Measurements from ENCODE around the gene YWHAH.
A peak's percentile ranks its signal among the peaks of the same experiment; 100 is the strongest.

YWHAH gene

GRCh38 chr22:31943978-31944699 is at the start of gene YWHAH:
TSS of gene YWHAH (plus strand) at chr22:31944535. CDS start at chr22:31944734, 199 bp downstream.
- Mint-ChIP-seq H3K27ac (peak within 1 kb of the TSS; percentile 96 to 98), H3K4me1 (peaks cover 37% of the 10 kb centered on the region), H3K27me3 (no peaks in the 10 kb centered on the region), H3K9me3 (no peaks in the 10 kb centered on the region), H3K4me3 (peak within 1 kb of the TSS; percentile 92 to 93)
- DNase-seq (peak; percentile 90 to 92), ATAC-seq (peak; percentile 79)

GRCh38 chr22:31895411-31896123 is 48.8 kb upstream of the YWHAH start:
- Mint-ChIP-seq H3K27me3 (no peaks in the 10 kb centered on the region), H3K27ac (peak overlapping the region in 1 of 2 donors; percentile 2), H3K4me3 (no peak overlapping the region), H3K9me3 (no peaks in the 10 kb centered on the region), H3K4me1 (no peaks in the 10 kb centered on the region)
- ATAC-seq (no peak), DNase-seq (no peak)

DNA sequence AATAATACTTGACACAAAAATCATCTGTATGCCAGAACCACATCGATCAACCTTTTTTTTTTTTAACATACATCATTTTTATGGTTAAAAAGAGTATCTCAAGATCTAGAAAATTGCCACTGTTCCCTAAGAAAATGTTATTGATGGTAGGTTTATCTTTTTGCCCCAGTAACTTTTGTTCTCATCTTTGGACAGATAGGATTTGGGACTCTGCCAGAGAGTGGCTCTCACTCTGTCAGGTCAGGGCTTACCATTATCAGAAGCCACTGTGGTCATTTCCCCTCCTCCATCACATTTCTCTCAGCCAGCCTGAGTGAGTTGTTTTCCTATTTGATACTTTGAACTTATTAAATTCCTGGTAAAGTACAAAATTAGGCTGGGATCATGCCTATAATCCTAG is 47.9 kb upstream of the YWHAH start:
- H3K9me3 Mint-ChIP-seq, result no peaks in the 10 kb centered on the region
- H3K27me3 Mint-ChIP-seq, result no peaks in the 10 kb centered on the region
- no peak overlapping the region for H3K4me3 Mint-ChIP-seq
- no peaks in the 10 kb centered on the region for H3K4me1 Mint-ChIP-seq
- H3K27ac Mint-ChIP-seq, result no peak overlapping the region
- no peak for ATAC-seq
- DNase-seq, result no peak

- peak overlapping the region; percentile 12 to 76 for H3K27ac Mint-ChIP-seq
- no peaks in the 10 kb centered on the region for H3K9me3 Mint-ChIP-seq
- DNase-seq (no peak), ATAC-seq (no peak)
- no peak overlapping the region for H3K4me3 Mint-ChIP-seq
- H3K27me3 Mint-ChIP-seq, result no peaks in the 10 kb centered on the region
- H3K4me1 Mint-ChIP-seq, result no peaks in the 10 kb centered on the region
These were observed 46.2 kb upstream of the YWHAH start for GRCh38 chr22:31897842-31898805.

DNA sequence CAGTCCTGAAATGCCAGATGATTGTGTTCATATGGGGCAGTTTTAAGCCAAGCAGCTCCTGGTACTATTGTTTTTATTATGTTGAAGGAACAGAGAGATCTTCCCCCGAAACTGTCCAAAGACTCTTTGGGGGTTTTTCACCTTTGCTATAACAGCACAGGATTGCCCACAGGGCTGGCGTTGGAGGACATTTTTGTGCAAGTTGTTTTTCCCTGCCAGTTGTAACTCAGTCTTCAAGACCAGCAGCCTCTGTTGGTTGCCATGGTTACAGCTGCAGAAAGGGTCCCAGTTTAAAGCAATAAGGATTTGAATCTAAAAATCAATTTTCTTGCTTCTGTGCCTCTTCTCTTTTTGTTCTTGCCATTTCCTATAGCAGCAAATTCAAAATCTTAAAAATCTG is 45.4 kb upstream of the YWHAH start:
- H3K27ac Mint-ChIP-seq, result peak overlapping the region in 1 of 2 donors; percentile 63
- no peak overlapping the region for H3K4me3 Mint-ChIP-seq
- H3K9me3 Mint-ChIP-seq, result no peaks in the 10 kb centered on the region
- H3K4me1 Mint-ChIP-seq, result no peaks in the 10 kb centered on the region
- DNase-seq, result no peak
- no peak for ATAC-seq
- H3K27me3 Mint-ChIP-seq, result no peaks in the 10 kb centered on the region

DNA sequence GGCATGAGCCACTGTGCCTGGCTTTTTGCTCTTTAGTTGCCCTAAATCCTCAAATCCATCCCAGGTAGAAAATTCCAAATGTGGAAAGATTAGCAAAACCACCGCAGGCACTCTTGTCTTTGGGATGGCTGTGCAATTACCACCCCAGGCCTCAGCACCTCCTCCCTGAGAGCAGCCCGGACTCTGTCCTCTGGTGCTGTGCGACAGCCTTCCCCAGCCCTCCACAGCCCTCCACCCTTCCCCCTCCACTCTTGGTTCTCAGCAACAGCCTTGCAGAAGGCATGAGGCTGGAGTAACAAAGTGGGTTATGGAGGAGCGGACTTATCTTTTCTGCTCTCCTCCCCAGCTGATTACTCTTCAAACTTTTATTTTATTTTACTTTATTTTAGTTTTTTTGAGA is 44.7 kb upstream of the YWHAH start:
- Mint-ChIP-seq H3K27me3 (no peaks in the 10 kb centered on the region), H3K27ac (no peak overlapping the region), H3K4me3 (no peak overlapping the region), H3K4me1 (no peaks in the 10 kb centered on the region), H3K9me3 (no peaks in the 10 kb centered on the region)
- no peak for DNase-seq
- ATAC-seq, result no peak

DNA sequence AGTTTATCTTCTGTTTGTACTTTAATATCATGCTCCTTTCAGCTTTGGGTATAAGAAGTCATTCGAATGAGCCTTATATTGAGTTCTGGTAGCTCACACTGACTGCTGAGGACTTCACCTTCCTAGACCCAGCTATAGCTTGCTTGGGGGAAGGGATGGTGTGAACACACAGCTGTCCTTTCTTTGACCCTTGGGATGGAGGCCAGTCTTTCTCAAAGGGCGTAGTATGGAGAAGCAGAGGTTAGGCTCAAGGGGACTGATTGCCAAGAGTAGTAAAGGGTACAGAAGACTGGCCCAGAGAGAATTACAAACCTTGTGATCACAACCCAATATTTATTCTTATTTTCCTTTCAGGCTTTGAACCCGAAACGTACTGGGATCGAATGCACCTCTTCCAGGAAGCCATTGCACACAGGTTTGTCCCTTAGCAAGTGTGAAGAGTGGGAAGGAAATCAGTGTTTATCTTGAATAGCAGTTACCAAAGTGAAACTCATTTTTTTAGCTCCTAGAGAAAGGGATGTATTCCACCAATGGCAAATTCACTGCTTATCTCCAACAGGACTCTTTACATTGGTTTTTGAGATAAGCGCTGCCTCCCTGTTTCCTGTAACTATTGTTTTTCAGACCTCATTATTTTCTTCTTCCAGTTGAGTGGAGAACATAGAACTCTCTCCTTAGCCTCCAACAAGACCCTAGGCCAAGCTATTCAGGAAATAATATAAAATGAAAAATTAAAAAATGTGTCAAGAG is 42.8 kb upstream of the YWHAH start:
- Mint-ChIP-seq H3K4me1 (no peaks in the 10 kb centered on the region), H3K9me3 (no peaks in the 10 kb centered on the region), H3K27me3 (no peaks in the 10 kb centered on the region), H3K27ac (peak overlapping the region in 1 of 2 donors; percentile 10), H3K4me3 (no peak overlapping the region)
- no peak for DNase-seq
- no peak for ATAC-seq

DNA sequence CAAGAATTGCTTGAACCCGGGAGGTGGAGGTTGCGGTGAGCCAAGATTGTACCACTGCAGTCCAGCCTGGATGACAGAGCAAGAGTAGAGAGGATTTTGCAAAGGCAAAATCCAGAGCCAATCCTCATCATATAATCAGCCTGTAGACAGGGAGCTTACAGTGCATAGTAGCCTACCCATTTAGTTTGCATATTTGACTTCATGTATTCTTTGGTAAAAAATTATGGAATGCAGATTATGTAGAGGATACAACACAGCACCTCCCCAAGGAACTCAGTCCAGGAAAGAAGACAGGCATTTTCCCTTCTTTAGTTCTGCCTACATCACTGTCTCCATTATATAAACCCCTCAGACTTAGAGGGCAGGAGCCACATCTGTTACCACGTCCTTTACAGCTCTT is 39.7 kb upstream of the YWHAH start:
- no peaks in the 10 kb centered on the region for H3K9me3 Mint-ChIP-seq
- no peak overlapping the region for H3K4me3 Mint-ChIP-seq
- H3K27me3 Mint-ChIP-seq, result no peaks in the 10 kb centered on the region
- ATAC-seq (no peak), DNase-seq (no peak)
- peak overlapping the region in 1 of 2 donors; percentile 19 for H3K27ac Mint-ChIP-seq
- no peaks in the 10 kb centered on the region for H3K4me1 Mint-ChIP-seq

GRCh38 chr22:31905356-31905755 is 39.0 kb upstream of the YWHAH start:
- Mint-ChIP-seq H3K4me1 (no peaks in the 10 kb centered on the region), H3K27me3 (no peaks in the 10 kb centered on the region), H3K9me3 (no peaks in the 10 kb centered on the region), H3K27ac (peak overlapping the region in 1 of 2 donors; percentile 5), H3K4me3 (no peak overlapping the region)
- ATAC-seq, result no peak
- no peak for DNase-seq

DNA sequence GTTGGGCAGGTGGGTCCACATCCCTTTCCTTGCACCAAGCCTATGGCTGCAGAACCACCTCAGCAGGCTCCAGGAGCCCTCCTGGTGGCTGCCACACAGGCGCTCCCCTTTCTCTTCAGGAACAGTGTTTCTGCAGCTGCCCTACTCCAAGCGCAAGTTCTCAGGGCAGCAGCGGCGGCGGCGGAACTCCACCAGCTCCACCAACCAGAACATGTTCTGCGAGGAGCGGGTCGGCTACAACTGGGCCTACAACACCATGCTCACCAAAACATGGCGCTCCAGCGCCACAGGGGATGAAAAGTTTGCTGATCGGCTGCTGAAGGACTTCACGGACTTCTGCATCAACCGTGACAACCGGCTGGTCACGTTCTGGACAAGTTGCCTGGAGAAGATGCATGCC is 38.2 kb upstream of the YWHAH start:
- Mint-ChIP-seq H3K9me3 (no peaks in the 10 kb centered on the region), H3K27me3 (no peaks in the 10 kb centered on the region), H3K4me1 (no peaks in the 10 kb centered on the region), H3K27ac (no peak overlapping the region), H3K4me3 (no peak overlapping the region)
- ATAC-seq (no peak), DNase-seq (no peak)

DNA sequence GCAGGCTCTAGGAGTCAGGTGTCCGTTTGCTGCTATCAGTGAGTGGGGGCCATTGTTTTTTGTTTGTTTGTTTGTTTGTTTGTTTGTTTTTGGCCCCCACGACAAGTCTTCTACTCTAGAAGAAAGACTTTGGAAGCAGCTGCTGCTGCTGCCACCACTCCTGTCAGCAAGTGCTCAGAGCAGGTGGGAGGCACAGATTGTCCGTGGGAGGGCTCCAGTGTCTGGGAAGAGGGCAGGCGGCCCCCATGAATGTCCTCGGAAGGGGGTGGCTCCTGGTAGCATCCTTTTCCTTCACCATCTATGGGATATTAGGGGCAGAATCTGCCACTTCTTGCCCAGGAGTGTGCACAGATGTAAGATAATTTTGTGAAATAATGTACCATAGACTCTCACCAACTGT is 37.8 kb upstream of the YWHAH start:
- Mint-ChIP-seq H3K27me3 (no peaks in the 10 kb centered on the region), H3K4me1 (no peaks in the 10 kb centered on the region), H3K27ac (no peak overlapping the region), H3K9me3 (no peaks in the 10 kb centered on the region), H3K4me3 (no peak overlapping the region)
- DNase-seq, result no peak
- ATAC-seq, result no peak

GRCh38 chr22:31909977-31910376 is 34.4 kb upstream of the YWHAH start:
- Mint-ChIP-seq H3K4me1 (no peaks in the 10 kb centered on the region), H3K9me3 (no peaks in the 10 kb centered on the region), H3K27me3 (no peaks in the 10 kb centered on the region), H3K4me3 (no peak overlapping the region), H3K27ac (no peak overlapping the region)
- no peak for ATAC-seq
- DNase-seq, result no peak

DNA sequence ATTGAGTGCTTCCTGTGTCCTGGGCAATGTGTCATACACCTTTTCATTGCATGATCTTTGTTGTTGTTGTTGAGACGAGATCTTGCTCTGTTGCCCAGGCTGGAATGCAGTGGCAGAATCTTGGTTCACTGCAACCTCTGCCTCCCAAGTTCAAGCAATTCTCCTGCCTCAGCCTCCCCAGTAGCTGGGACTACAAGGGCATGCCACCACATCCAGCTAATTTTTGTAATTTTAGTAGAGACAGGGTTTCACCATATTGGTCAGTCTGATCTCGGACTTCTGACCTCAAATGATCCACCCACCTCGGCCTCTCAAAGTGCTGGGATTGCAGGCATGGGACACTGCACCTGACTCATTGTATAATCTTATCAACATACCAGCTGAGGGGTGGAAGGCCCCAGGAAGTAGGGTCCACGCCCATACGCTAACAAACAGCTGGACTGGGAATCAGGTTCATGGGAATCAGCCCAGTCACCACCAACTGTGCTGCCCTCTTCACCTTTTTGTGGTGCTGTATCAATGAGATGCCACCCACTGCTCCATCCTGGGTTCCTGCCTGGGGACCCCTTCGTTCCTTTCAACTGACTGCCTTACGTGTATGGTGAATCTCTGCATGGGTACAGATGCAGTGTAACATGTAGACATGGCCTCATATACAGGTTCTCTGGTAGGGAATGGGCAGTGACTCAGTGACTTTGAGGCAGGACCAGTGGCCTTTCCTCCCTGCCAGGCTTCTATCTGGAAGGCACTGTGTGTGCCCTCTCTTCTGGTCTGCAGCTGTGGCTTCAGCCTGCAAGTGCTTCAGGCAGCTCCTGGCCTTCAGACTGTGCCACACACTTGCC is 32.5 kb upstream of the YWHAH start:
- peak overlapping the region; percentile 42 to 74 for H3K27ac Mint-ChIP-seq
- H3K4me3 Mint-ChIP-seq, result no peak overlapping the region

DNA sequence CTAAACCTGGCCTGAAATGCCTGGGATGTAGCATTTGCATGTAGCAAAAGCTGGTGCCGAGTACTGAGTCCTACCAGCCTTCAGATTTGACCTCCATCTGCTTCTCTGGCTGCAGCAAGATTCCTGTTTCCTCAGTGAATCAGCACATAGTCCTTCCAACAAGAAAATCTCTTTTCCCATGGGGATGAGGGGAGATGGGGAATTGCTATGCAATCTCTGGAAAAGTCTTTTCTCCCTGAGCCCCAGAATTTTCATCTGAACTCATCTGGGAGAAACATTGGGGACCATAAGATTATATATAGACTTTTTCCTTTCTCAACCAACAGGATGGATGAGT is 32.0 kb upstream of the YWHAH start:
- H3K4me3 Mint-ChIP-seq, result no peak overlapping the region
- H3K27ac Mint-ChIP-seq, result peak overlapping the region in 1 of 2 donors; percentile 27
- no peaks in the 10 kb centered on the region for H3K9me3 Mint-ChIP-seq
- ATAC-seq (no peak), DNase-seq (no peak)
- peaks cover 7% of the 10 kb centered on the region for H3K4me1 Mint-ChIP-seq
- H3K27me3 Mint-ChIP-seq, result no peaks in the 10 kb centered on the region

More for the DNA sequence above, 32.5 kb upstream of the YWHAH start:
- Mint-ChIP-seq H3K9me3 (no peaks in the 10 kb centered on the region), H3K27me3 (no peaks in the 10 kb centered on the region), H3K4me1 (peaks cover 2% of the 10 kb centered on the region)
- no peak for DNase-seq
- ATAC-seq, result no peak

Measured in stimulated activated naive CD8-positive, alpha-beta T cell treated with anti-CD3 and anti-CD28 coated beads, Interleukin-15, amount 100 ng/mL, for 72 hours (primary cell).